NCI-H748 treated with DMSO at 0.1 percent for 48 hours (cell line): Measurements from ENCODE around the gene INPP5E.

Source experiments
- DNase-seq: peaks from one replicate; lab custom pipeline; 2025; lab: John Stamatoyannopoulos, UW

The INPP5E gene

GRCh38 chr9:136447173-136447778 lies 7.6 kb upstream of the INPP5E start:
- no peak for DNase-seq

GRCh38 chr9:136445799-136446198 lies 6.2 kb upstream of the INPP5E start:
- DNase-seq, result no peak

GRCh38 chr9:136444102-136444501 lies 4.5 kb upstream of the INPP5E start:
- DNase-seq, result no peak

- no peak for DNase-seq
Observed at GRCh38 chr9:136443687-136444086, 4.0 kb upstream of the INPP5E start.

GRCh38 chr9:136443087-136443486 lies 3.4 kb upstream of the INPP5E start:
- DNase-seq, result no peak

GRCh38 chr9:136442265-136442664 lies 2.6 kb upstream of the INPP5E start:
- no peak for DNase-seq

GRCh38 chr9:136441681-136442245 lies 2.1 kb upstream of the INPP5E start:
- no peak for DNase-seq

GRCh38 chr9:136441191-136441680 lies 1.6 kb upstream of the INPP5E start:
- no peak for DNase-seq

- no peak for DNase-seq
Observed at GRCh38 chr9:136438548-136439480, 831 bp downstream of the INPP5E start.

- no peak for DNase-seq
Observed at GRCh38 chr9:136437839-136438547, 1.7 kb downstream of the INPP5E start.

- DNase-seq, result no peak
Observed at GRCh38 chr9:136437430-136437829, 2.2 kb downstream of the INPP5E start.

GRCh38 chr9:136436055-136436634 lies 3.5 kb downstream of the INPP5E start:
- DNase-seq, result no peak

GRCh38 chr9:136434580-136435169 lies 5.0 kb downstream of the INPP5E start:
- no peak for DNase-seq

- DNase-seq, result no peak
Observed at GRCh38 chr9:136433849-136434579, 5.6 kb downstream of the INPP5E start.

GRCh38 chr9:136433043-136433715 lies 6.5 kb downstream of the INPP5E start:
- DNase-seq, result no peak

- DNase-seq, result no peak
Observed at GRCh38 chr9:136432591-136432990, 7.1 kb downstream of the INPP5E start.

GRCh38 chr9:136431782-136432350 lies 7.8 kb downstream of the INPP5E start:
- no peak for DNase-seq

- DNase-seq, result no peak
Observed at GRCh38 chr9:136430588-136431234, 8.9 kb downstream of the INPP5E start.
